Cardiac septum (tissue), 1 donor: Measurements from ENCODE around the gene LTA. TPM values are rescaled to one million over a fixed set of nuclear protein-coding genes. Genes with fewer than 3 reads are reported as not detected.
A peak's percentile ranks its signal among the peaks of the same experiment; 100 is the strongest.
"Not testable (repeated sequence)": the region's sequence is repeated elsewhere in the genome, so short reads cannot be mapped to it uniquely, and the experiment has no call there.

ENCODE experiments used
- DNase-seq: peaks from one replicate; pipeline ENCODE4 v3.0.0-alpha.2; 2020; ENCODE audit warnings: low spot score
- intact Hi-C: fragments of 100-400 bp; cut with DNase I; formaldehyde crosslinking; loops from one replicate; pipeline ENCODE4 v1.14.0; 2022
- total RNA-seq: library from RNA; stranded (reverse); fragmentation: NEBNext Ultra II Directional; extraction: Animal tissue kit (Norgen Biotek cat#: 25700); gene quantifications from one replicate; pipeline ENCODE4 v1.2.1, GENCODE V29; 2021
- donor health status: DM: no; HTN: no; CAD: no.

LTA gene
- total RNA-seq, 1 donor from 2014 or later = not detected

GRCh38 chr6:31580807-31581433, 8.8 kb downstream of the LTA start:
- intact Hi-C loops = loop anchor here (2.0 to 5.0 kb wide), 2 partner anchors 18 to 34 kb away; partner anchors contain the start of genes ATP6V1G2 and NFKBIL1
- DNase-seq = peak; percentile 96

- DNase-seq = no peak
Observed at GRCh38 chr6:31581434-31582229, 9.5 kb downstream of the LTA start.

GRCh38 chr6:31582230-31582643, 10.1 kb downstream of the LTA start, which contains the start of gene LTB:
Gene LTB (minus strand): TSS chr6:31582424. CDS start chr6:31582417, 7 bp downstream.
- intact Hi-C loops = loop anchor here (5.0 kb wide), 1 partner anchor 35 kb away; the partner anchor contains the start of genes ATP6V1G2 and NFKBIL1
- DNase-seq = peak; percentile 90

More at GRCh38 chr6:31581434-31582229, 9.5 kb downstream of the LTA start:
- intact Hi-C loops = loop anchor here (2.0 to 5.0 kb wide), 2 partner anchors 17 to 34 kb away; partner anchors contain the start of genes ATP6V1G2 and NFKBIL1

GRCh38 chr6:31585491-31585890, 13.4 kb downstream of the LTA start:
- intact Hi-C loops = no loop called here
- DNase-seq = no peak

- no peak for DNase-seq
- intact Hi-C loops = no loop called here
Observed at GRCh38 chr6:31586008-31586407, 13.9 kb downstream of the LTA start, which contains the start of gene LST1. Gene LST1 (plus strand): TSS chr6:31586277. CDS start chr6:31587300, 1,023 bp downstream.

GRCh38 chr6:31586599-31587281, 14.7 kb downstream of the LTA start:
- peak; percentile 83 for DNase-seq
- intact Hi-C loops = no loop called here

GRCh38 chr6:31587791-31588777, 16.0 kb downstream of the LTA start:
- intact Hi-C loops = no loop called here
- no peak for DNase-seq

- no peak for DNase-seq
- intact Hi-C loops = no loop called here
Observed at GRCh38 chr6:31588871-31589650, 17.0 kb downstream of the LTA start.

GRCh38 chr6:31590691-31591090, 18.6 kb downstream of the LTA start:
- DNase-seq, intact Hi-C loops: not testable (repeated sequence)

GRCh38 chr6:31592396-31592771, 20.3 kb downstream of the LTA start:
- intact Hi-C loops = no loop called here
- no peak for DNase-seq

- intact Hi-C loops = loop anchor here (5.0 kb wide), 1 partner anchor 100 kb away; the partner anchor contains the start of gene MICB
Observed at GRCh38 chr6:31597006-31597405, 24.9 kb downstream of the LTA start.

GRCh38 chr6:31607317-31607716, 35.2 kb downstream of the LTA start:
- no peak for DNase-seq
- intact Hi-C loops = no loop called here

More at GRCh38 chr6:31597006-31597405, 24.9 kb downstream of the LTA start:
- no peak for DNase-seq

- DNase-seq = no peak
- intact Hi-C loops = no loop called here
Observed at GRCh38 chr6:31609519-31610406, 37.7 kb downstream of the LTA start.

GRCh38 chr6:31610968-31611367, 38.9 kb downstream of the LTA start:
- intact Hi-C loops = no loop called here
- no peak for DNase-seq

GRCh38 chr6:31614075-31614619, 42.1 kb downstream of the LTA start:
- intact Hi-C loops = no loop called here
- no peak for DNase-seq

- intact Hi-C loops = no loop called here
- DNase-seq = peak; percentile 79
Observed at GRCh38 chr6:31614684-31615578, 42.8 kb downstream of the LTA start, which contains the start of gene AIF1. Gene AIF1 (plus strand): TSS chr6:31615234. CDS start chr6:31615330, 96 bp downstream.
